Measurements from ENCODE around the gene PERM1.

The PERM1 gene

DNA sequence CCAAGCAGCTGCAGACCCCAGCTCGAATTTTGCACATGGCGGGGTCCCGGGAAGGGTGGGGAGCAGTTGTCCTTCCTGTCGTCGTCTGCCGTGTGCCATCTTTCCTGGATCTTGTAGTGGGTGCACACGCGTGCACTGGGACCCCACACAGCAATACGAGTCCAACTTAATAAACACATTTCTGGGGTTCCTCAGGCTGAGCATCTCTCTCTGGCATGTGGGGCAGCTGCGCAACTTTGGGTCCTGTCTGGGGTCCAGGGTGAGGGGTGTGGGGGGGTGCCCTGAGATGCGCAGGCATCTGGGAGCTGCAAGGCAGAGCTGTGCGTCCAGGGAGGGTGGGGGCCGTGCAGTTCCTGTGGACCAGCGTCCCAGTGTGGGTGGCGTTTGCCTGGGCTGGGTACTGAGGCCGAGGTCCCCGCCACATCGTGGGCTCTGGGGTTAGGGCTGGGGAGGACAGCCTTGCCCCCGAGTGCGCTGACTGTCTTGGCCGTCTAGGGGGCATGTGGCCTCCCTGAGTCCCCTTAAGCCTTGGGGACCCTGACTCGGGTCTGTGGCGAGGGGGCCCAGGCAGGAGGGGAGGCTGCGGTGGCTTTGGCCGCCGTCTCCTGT, 16.3 kb downstream of the PERM1 start:
- no peaks in the 10 kb centered on the region for H3K9me3 ChIP-seq (ENCODE audit: control insufficient read depth, low read length)
- H3K27me3 ChIP-seq (replicated peaks; ENCODE audit: control insufficient read depth, insufficient read depth, low read length, poor library complexity, severe bottlenecking), result no peaks in the 10 kb centered on the region
- peaks cover 16% of the 10 kb centered on the region for H3K4me1 ChIP-seq (ENCODE audit: control insufficient read depth, insufficient read depth, low read length, poor library complexity, severe bottlenecking)
- peak overlapping the region; percentile 64 for H3K27ac ChIP-seq (ENCODE audit: insufficient read depth, low read length, poor library complexity, severe bottlenecking)
- peaks cover 3% of the 10 kb centered on the region for H3K36me3 ChIP-seq (ENCODE audit: control insufficient read depth, insufficient read depth, low read length)
- DNase-seq, result no peak
- H3K4me3 ChIP-seq (ENCODE audit: insufficient read depth, low read depth, low read length, poor library complexity, severe bottlenecking), result no peak overlapping the region

DNA sequence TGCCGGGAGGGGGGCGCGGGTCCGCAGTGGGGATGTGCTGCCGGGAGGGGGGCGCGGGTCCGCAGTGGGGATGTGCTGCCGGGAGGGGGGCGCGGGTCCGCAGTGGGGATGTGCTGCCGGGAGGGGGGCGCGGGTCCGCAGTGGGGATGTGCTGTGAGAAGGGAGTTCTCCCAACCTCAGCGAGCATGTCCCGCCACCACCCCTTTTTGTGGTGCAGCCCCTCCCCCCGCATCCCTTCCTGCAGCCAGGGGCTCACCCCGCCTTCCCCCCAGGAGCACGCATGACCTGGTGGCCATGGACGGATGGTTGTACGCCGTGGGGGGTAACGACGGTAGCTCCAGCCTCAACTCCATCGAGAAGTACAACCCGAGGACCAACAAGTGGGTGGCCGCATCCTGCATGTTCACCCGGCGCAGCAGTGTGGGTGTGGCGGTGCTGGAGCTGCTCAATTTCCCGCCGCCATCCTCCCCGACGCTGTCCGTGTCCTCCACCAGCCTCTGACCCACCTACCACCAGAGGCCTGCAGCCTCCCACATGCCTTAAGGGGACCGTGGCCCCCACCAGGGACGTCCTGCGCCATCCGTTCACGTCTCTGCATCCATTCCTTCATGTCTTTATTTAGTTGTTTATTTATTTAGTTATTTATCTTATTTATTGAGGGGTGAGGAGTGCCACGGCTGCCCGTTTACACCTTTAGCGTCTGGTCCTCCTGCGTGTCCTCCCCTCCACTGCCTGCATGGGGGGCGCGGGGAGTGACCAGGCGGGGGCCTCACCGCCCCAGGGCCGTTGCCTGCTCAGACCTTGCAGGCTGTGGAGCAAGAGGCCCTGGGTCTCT, 17.0 kb downstream of the PERM1 start:
- Histone ChIP-seq H3K4me1 (ENCODE audit: control insufficient read depth, insufficient read depth, low read length, poor library complexity, severe bottlenecking) (peaks cover 20% of the 10 kb centered on the region), H3K9me3 (ENCODE audit: control insufficient read depth, low read length) (no peaks in the 10 kb centered on the region), H3K27me3 (replicated peaks; ENCODE audit: control insufficient read depth, insufficient read depth, low read length, poor library complexity, severe bottlenecking) (no peaks in the 10 kb centered on the region), H3K27ac (ENCODE audit: insufficient read depth, low read length, poor library complexity, severe bottlenecking) (no peak overlapping the region), H3K36me3 (ENCODE audit: control insufficient read depth, insufficient read depth, low read length) (peaks cover 3% of the 10 kb centered on the region), H3K4me3 (ENCODE audit: insufficient read depth, low read depth, low read length, poor library complexity, severe bottlenecking) (no peak overlapping the region)
- DNase-seq, result no peak

DNA sequence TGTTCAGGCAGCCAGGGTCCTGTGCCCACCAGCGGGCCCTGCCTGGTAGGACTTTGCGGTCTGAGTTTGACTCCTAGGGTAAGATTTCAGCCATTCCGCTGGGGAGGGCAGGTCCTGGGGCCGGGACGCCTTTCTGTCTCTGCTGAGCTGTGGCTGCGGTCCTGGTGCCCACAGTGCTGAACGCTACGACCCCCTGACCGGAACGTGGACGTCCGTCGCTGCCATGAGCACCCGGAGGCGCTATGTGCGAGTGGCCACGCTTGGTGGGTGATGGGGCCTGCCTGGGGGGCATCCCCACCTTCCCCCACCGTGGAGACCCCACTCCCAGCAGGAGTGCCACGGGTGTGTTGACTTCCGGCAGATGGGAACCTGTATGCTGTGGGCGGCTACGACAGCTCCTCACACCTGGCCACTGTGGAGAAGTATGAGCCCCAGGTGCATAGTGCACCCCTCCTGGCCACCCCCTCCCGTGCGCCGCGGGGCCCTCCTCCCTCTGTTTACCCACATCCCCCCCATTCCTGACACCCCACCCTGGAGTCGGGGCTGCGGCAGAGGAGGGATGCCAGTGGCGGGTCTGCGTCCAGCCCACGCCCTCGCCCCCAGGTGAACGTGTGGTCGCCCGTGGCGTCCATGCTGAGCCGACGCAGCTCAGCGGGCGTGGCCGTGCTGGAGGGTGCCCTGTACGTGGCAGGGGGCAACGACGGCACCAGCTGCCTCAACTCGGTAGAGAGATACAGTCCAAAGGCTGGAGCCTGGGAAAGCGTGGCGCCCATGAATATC, 18.0 kb downstream of the PERM1 start:
- H3K9me3 ChIP-seq (ENCODE audit: control insufficient read depth, low read length), result no peaks in the 10 kb centered on the region
- no peak overlapping the region for H3K4me3 ChIP-seq (ENCODE audit: insufficient read depth, low read depth, low read length, poor library complexity, severe bottlenecking)
- peaks cover 3% of the 10 kb centered on the region for H3K36me3 ChIP-seq (ENCODE audit: control insufficient read depth, insufficient read depth, low read length)
- DNase-seq, result no peak
- H3K27ac ChIP-seq (ENCODE audit: insufficient read depth, low read length, poor library complexity, severe bottlenecking), result no peak overlapping the region
- H3K4me1 ChIP-seq (ENCODE audit: control insufficient read depth, insufficient read depth, low read length, poor library complexity, severe bottlenecking), result peaks cover 26% of the 10 kb centered on the region
- H3K27me3 ChIP-seq (replicated peaks; ENCODE audit: control insufficient read depth, insufficient read depth, low read length, poor library complexity, severe bottlenecking), result no peaks in the 10 kb centered on the region

DNA sequence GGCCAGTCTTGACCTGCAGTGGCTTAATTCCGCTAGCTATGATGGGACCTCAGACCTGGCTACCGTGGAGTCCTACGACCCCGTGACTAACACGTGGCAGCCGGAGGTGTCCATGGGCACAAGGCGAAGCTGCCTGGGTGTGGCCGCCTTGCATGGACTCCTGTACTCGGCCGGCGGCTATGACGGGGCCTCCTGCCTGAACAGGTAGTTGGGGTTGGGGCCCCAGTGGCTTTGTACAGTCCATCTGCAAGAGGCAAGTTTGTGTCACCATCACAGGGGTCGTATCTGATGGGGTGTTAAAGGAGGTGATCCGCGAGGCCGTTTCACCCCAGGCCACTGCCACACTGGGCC, 18.6 kb downstream of the PERM1 start:
- Histone ChIP-seq H3K36me3 (ENCODE audit: control insufficient read depth, insufficient read depth, low read length) (peaks cover 3% of the 10 kb centered on the region), H3K27ac (ENCODE audit: insufficient read depth, low read length, poor library complexity, severe bottlenecking) (no peak overlapping the region), H3K9me3 (ENCODE audit: control insufficient read depth, low read length) (no peaks in the 10 kb centered on the region), H3K4me1 (ENCODE audit: control insufficient read depth, insufficient read depth, low read length, poor library complexity, severe bottlenecking) (peaks cover 32% of the 10 kb centered on the region), H3K4me3 (ENCODE audit: insufficient read depth, low read depth, low read length, poor library complexity, severe bottlenecking) (no peak overlapping the region), H3K27me3 (replicated peaks; ENCODE audit: control insufficient read depth, insufficient read depth, low read length, poor library complexity, severe bottlenecking) (no peaks in the 10 kb centered on the region)
- no peak for DNase-seq

DNA sequence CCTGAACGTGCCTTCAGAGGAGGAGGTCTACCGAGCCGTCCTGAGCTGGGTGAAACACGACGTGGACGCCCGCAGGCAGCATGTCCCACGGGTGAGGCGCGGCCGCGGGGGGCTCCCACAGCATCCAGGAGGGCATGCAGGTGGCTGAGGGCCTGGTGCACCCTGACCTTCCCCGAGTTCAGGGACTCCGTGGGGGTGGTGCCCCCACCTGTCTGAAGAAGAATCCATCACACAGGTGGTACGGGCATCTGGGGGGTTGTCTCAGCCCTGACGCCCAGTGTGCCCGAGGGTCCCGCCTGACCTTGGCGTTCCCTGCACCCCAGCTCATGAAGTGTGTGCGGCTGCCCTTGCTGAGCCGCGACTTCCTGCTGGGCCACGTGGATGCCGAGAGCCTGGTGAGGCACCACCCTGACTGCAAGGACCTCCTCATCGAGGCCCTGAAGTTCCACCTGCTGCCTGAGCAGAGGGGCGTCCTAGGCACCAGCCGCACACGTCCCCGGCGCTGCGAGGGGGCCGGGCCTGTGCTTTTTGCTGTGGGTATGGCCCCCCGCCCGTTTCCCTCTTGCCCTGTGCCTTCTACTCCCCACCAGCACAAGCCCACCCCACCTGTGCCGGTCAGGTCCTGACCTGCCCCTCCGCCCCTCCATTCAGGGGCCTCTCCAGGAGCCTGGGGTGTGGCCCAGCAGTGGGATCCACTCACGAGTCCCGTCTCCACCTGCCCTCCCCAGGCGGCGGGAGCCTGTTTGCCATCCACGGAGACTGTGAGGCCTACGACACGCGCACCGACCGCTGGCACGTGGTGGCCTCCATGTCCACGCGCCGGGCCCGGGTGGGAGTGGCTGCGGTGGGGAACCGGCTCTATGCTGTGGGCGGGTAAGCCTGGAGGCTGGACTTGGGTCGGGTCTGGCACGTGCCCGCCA, 19.3 kb downstream of the PERM1 start:
- H3K27ac ChIP-seq (ENCODE audit: insufficient read depth, low read length, poor library complexity, severe bottlenecking), result no peak overlapping the region
- peaks cover 38% of the 10 kb centered on the region for H3K4me1 ChIP-seq (ENCODE audit: control insufficient read depth, insufficient read depth, low read length, poor library complexity, severe bottlenecking)
- H3K27me3 ChIP-seq (replicated peaks; ENCODE audit: control insufficient read depth, insufficient read depth, low read length, poor library complexity, severe bottlenecking), result no peaks in the 10 kb centered on the region
- H3K4me3 ChIP-seq (ENCODE audit: insufficient read depth, low read depth, low read length, poor library complexity, severe bottlenecking), result no peak overlapping the region
- H3K9me3 ChIP-seq (ENCODE audit: control insufficient read depth, low read length), result no peaks in the 10 kb centered on the region
- no peak for DNase-seq
- H3K36me3 ChIP-seq (ENCODE audit: control insufficient read depth, insufficient read depth, low read length), result peaks cover 3% of the 10 kb centered on the region

DNA sequence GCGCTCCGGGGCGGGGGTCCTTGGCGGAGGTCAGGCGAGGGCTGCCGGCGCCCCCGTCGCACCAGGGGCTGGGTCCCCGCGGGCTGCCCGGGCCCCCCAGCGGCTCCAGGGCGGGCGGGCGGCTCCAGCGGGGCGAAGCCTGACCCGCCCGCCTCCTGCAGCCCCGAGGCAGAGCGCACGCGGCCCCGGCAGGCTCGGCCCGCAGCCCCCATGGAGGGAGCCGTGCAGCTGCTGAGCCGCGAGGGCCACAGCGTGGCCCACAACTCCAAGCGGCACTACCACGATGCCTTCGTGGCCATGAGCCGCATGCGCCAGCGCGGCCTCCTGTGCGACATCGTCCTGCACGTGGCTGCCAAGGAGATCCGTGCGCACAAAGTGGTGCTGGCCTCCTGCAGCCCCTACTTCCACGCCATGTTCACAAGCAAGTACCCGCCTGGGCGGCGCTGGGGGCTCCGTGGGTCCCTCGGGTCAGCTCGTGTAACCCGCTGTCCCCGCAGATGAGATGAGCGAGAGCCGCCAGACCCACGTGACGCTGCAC, 20.7 kb downstream of the PERM1 start:
- peaks cover 35% of the 10 kb centered on the region for H3K4me1 ChIP-seq (ENCODE audit: control insufficient read depth, insufficient read depth, low read length, poor library complexity, severe bottlenecking)
- H3K27me3 ChIP-seq (replicated peaks; ENCODE audit: control insufficient read depth, insufficient read depth, low read length, poor library complexity, severe bottlenecking), result no peaks in the 10 kb centered on the region
- H3K9me3 ChIP-seq (ENCODE audit: control insufficient read depth, low read length), result no peaks in the 10 kb centered on the region
- H3K27ac ChIP-seq (ENCODE audit: insufficient read depth, low read length, poor library complexity, severe bottlenecking), result no peak overlapping the region
- H3K36me3 ChIP-seq (ENCODE audit: control insufficient read depth, insufficient read depth, low read length), result peaks cover 11% of the 10 kb centered on the region
- H3K4me3 ChIP-seq (ENCODE audit: insufficient read depth, low read depth, low read length, poor library complexity, severe bottlenecking), result peak overlapping the region; percentile 54
- no peak for DNase-seq

DNA sequence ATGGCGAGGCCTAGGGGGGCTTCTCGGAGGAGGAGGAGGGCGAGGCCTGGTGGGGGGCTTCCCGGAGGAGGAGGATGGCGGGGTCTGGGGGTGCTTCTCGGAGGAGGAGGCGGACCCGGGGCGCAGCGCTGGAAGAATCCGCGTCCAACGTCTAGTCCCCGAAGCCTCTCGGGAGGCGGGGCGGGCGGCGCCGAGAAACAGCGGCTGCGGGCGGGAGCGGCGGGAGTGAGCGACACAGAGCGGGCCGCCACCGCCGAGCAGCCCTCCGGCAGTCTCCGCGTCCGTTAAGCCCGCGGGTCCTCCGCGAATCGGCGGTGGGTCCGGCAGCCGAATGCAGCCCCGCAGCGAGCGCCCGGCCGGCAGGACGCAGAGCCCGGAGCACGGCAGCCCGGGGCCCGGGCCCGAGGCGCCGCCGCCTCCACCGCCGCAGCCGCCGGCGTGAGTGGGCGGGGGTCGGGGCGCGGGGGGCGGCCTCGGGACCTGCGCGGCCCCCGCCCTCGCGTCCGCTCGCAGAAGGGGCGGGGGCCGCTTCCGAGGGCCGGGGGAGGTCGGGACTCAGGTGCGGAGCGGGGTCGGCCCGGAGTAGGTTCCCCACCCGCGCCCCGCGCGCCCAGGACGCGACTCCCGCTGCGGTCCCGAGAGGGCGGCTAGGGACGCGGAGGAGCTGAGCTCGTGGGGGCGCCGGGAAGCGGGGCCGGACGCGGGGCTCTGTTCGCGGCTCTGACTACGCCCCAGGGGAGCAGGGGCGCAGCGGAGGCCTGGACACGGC, 21.3 kb downstream of the PERM1 start, which contains the start of gene KLHL17:
Gene KLHL17 (plus strand): TSS at position 222 of the 769 bp plus-strand sequence. CDS start 110 bp downstream, at position 332.
- H3K9me3 ChIP-seq (ENCODE audit: control insufficient read depth, low read length), result no peaks in the 10 kb centered on the region
- peak within 1 kb of the TSS; percentile 95 for H3K4me3 ChIP-seq (ENCODE audit: insufficient read depth, low read depth, low read length, poor library complexity, severe bottlenecking)
- H3K27ac ChIP-seq (ENCODE audit: insufficient read depth, low read length, poor library complexity, severe bottlenecking), result peak within 1 kb of the TSS; percentile 20
- peaks cover 33% of the 10 kb centered on the region for H3K4me1 ChIP-seq (ENCODE audit: control insufficient read depth, insufficient read depth, low read length, poor library complexity, severe bottlenecking)
- DNase-seq, result peak; percentile 54 to 65 (median 64)
- H3K27me3 ChIP-seq (replicated peaks; ENCODE audit: control insufficient read depth, insufficient read depth, low read length, poor library complexity, severe bottlenecking), result no peaks in the 10 kb centered on the region
- peaks cover 18% of the 10 kb centered on the region for H3K36me3 ChIP-seq (ENCODE audit: control insufficient read depth, insufficient read depth, low read length)

DNA sequence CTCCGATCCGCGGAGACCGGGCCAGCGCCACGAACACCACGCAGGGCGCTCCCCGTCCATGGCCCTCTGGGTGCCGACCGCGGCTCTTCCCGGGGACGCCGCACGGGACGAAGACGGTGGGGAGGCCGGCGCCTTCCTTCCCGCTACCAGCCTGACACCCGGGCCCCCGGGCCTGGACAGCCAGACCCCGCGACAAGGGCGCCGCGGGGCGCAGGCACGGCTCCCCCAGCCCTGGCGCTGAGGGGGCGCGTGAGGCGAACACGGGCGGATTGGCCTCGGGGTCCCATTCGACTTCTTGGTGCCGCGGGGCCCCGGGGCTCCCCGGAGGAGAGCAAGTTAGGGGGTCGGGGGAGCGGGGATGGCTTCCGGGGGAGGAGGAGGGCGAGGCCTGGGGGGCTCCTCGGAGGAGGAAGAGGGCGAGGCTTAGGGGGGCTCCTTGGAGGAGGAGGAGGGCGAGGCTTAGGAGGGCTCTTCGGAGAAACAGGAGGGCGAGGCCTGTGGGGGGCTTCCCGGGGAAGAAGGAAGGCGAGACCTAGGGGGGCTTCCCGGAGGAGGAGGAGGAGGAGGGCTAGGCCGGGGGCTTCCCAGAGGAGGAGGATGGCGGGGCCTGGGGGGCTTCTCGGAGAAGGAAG, 22.0 kb downstream of the PERM1 start:
- H3K4me1 ChIP-seq (ENCODE audit: control insufficient read depth, insufficient read depth, low read length, poor library complexity, severe bottlenecking), result peaks cover 33% of the 10 kb centered on the region
- peak overlapping the region; percentile 20 for H3K27ac ChIP-seq (ENCODE audit: insufficient read depth, low read length, poor library complexity, severe bottlenecking)
- peak overlapping the region; percentile 95 for H3K4me3 ChIP-seq (ENCODE audit: insufficient read depth, low read depth, low read length, poor library complexity, severe bottlenecking)
- H3K27me3 ChIP-seq (replicated peaks; ENCODE audit: control insufficient read depth, insufficient read depth, low read length, poor library complexity, severe bottlenecking), result no peaks in the 10 kb centered on the region
- DNase-seq, result no peak
- no peaks in the 10 kb centered on the region for H3K9me3 ChIP-seq (ENCODE audit: control insufficient read depth, low read length)
- H3K36me3 ChIP-seq (ENCODE audit: control insufficient read depth, insufficient read depth, low read length), result peaks cover 25% of the 10 kb centered on the region
